Measurements from ENCODE around the gene KLF13.

GRCh38 chr15:31382713-31383045 lies 56.0 kb downstream of the KLF13 start:
- TF ChIP-seq CTCF (IDR thresholded peaks at IDR 0.05) (no peak), POLR2A (IDR thresholded peaks at IDR 0.05) (no peak), POLR2AphosphoS5 (IDR thresholded peaks at IDR 0.05) (no peak), EP300 (IDR thresholded peaks at IDR 0.05) (no peak)

All from sigmoid colon (tissue), 4 donors.